Measurements from ENCODE around the gene TJAP1.

The TJAP1 gene

DNA sequence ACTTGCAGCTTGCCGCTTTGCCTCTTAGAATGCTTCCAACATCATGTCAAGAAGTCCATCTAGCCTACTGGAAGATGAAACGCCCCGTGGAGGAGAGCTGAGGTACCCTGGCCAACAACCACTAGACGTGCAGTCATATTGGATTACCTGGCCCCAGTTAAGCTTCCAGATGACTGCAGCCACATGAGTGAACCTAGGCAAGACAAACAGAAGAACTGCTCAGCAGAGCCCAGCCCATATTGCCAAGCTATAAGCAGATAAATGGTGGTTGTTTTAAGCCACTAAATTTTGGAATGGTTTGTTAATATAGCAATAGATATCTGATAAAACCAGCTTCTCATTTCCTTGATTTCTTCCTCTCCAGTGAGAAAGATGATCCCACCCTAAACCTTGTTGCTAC lies 17.3 kb upstream of the TJAP1 start:
- POLR2A ChIA-PET = interaction anchor here (1.2 kb wide), 1 partner anchor 90 kb away, joined by 4 read pairs; the partner anchor contains the start of gene ZNF318
- H3K4me1 ChIP-seq (ENCODE audit: control insufficient read depth, insufficient read depth, low read length) = no peaks in the 10 kb centered on the region
- no peaks in the 10 kb centered on the region for H3K36me3 ChIP-seq (ENCODE audit: control insufficient read depth in 2 of 2, insufficient read depth in 1 of 2, low read length in 2 of 2)
- TF ChIP-seq GLI2 (tag by site-specific recombination; IDR thresholded peaks at IDR 0.05; ENCODE audit: borderline replicate concordance, low read depth) (no peak), GLIS2 (tag by site-specific recombination; IDR thresholded peaks at IDR 0.05) (no peak), ZNF302 (tag by site-specific recombination; IDR thresholded peaks at IDR 0.05; ENCODE audit: low read depth) (no peak), ZNF10 (tag by site-specific recombination; IDR thresholded peaks at IDR 0.05) (no peak), GLI4 (tag by site-specific recombination; IDR thresholded peaks at IDR 0.05) (no peak), ZNF707 (tag by site-specific recombination; IDR thresholded peaks at IDR 0.05) (no peak), YY1 (tag by site-specific recombination; IDR thresholded peaks at IDR 0.05) (no peak), ZNF571 (tag by site-specific recombination; IDR thresholded peaks at IDR 0.05) (no peak), ZNF768 (tag by site-specific recombination; IDR thresholded peaks at IDR 0.05) (no peak), ZNF366 (tag by site-specific recombination; conservative IDR thresholded peaks at IDR 0.05) (no peak), ZBTB1 (tag by site-specific recombination; IDR thresholded peaks at IDR 0.05) (no peak), ZFP3 (tag by site-specific recombination; IDR thresholded peaks at IDR 0.05; ENCODE audit: low read depth) (no peak), ZNF184 (tag by site-specific recombination; IDR thresholded peaks at IDR 0.05) (no peak)
- TF ChIP-seq, protein P1, sequence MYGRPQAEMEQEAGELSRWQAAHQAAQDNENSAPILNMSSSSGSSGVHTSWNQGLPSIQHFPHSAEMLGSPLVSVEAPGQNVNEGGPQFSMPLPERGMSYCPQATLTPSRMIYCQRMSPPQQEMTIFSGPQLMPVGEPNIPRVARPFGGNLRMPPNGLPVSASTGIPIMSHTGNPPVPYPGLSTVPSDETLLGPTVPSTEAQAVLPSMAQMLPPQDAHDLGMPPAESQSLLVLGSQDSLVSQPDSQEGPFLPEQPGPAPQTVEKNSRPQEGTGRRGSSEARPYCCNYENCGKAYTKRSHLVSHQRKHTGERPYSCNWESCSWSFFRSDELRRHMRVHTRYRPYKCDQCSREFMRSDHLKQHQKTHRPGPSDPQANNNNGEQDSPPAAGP (tag by site-specific recombination; IDR thresholded peaks at IDR 0.05) = no peak
- TF ChIP-seq, protein P2, sequence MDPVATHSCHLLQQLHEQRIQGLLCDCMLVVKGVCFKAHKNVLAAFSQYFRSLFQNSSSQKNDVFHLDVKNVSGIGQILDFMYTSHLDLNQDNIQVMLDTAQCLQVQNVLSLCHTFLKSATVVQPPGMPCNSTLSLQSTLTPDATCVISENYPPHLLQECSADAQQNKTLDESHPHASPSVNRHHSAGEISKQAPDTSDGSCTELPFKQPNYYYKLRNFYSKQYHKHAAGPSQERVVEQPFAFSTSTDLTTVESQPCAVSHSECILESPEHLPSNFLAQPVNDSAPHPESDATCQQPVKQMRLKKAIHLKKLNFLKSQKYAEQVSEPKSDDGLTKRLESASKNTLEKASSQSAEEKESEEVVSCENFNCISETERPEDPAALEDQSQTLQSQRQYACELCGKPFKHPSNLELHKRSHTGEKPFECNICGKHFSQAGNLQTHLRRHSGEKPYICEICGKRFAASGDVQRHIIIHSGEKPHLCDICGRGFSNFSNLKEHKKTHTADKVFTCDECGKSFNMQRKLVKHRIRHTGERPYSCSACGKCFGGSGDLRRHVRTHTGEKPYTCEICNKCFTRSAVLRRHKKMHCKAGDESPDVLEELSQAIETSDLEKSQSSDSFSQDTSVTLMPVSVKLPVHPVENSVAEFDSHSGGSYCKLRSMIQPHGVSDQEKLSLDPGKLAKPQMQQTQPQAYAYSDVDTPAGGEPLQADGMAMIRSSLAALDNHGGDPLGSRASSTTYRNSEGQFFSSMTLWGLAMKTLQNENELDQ (tag by site-specific recombination; IDR thresholded peaks at IDR 0.05; ENCODE audit: low read depth) = no peak
- no peak overlapping the region for H3K4me3 ChIP-seq (ENCODE audit: low read depth, low read length)
- CTCF ChIA-PET = interaction anchor here (1.5 to 1.6 kb wide), 2 partner anchors 36 to 47 kb away, joined by 4 to 7 read pairs; no protein-coding TSS in a partner anchor
- no peak overlapping the region for H3K27ac ChIP-seq (ENCODE audit: extremely low read depth, low read depth, low read length)
- H3K9me3 ChIP-seq (ENCODE audit: control insufficient read depth, insufficient read depth, low read depth, low read length) = no peaks in the 10 kb centered on the region

DNA sequence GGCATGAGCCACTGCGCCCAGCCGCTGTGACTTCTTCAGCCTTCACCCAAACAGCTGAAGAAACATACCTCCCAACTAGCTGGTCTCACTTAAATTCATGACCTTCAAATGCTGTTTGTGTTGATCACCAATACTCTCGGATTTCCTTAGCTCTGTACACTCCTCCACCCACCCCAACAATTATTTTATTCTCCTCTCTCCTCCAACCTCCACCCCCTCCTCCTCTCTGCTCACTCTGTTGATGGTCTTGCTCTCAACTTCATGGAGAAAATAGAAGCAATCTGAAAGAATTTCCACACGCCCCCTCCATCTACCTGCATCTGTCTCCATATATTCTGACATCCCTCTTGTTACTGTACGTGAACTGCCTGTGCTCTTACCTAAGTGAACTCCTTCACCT lies 15.4 kb upstream of the TJAP1 start:
- Histone ChIP-seq H3K4me3 (ENCODE audit: low read depth, low read length) (no peak overlapping the region), H3K4me1 (ENCODE audit: control insufficient read depth, insufficient read depth, low read length) (no peaks in the 10 kb centered on the region), H3K36me3 (ENCODE audit: control insufficient read depth in 2 of 2, insufficient read depth in 1 of 2, low read length in 2 of 2) (no peaks in the 10 kb centered on the region), H3K27ac (ENCODE audit: extremely low read depth, low read depth, low read length) (no peak overlapping the region), H3K9me3 (ENCODE audit: control insufficient read depth, insufficient read depth, low read depth, low read length) (no peaks in the 10 kb centered on the region)
- TF ChIP-seq ZNF600 (tag by site-specific recombination; IDR thresholded peaks at IDR 0.05) (no peak), EGR2 (tag by site-specific recombination; IDR thresholded peaks at IDR 0.05; ENCODE audit: low read depth) (peak; percentile 81; the same call in 1 of the 2 replicates), ZNF2 (tag by site-specific recombination; IDR thresholded peaks at IDR 0.05) (no peak), ZNF621 (tag by site-specific recombination; IDR thresholded peaks at IDR 0.05) (no peak), ZNF629 (tag by site-specific recombination; IDR thresholded peaks at IDR 0.05) (no peak), SALL2 (tag by site-specific recombination; IDR thresholded peaks at IDR 0.05; ENCODE audit: borderline replicate concordance) (no peak), ZSCAN23 (tag by site-specific recombination; IDR thresholded peaks at IDR 0.05) (no peak), ZFHX2 (tag by site-specific recombination; conservative IDR thresholded peaks at IDR 0.05) (peak; percentile 57; the same call in 1 of the 2 replicates), ZFP41 (tag by site-specific recombination; IDR thresholded peaks at IDR 0.05; ENCODE audit: borderline replicate concordance) (no peak), IKZF3 (tag by site-specific recombination; IDR thresholded peaks at IDR 0.05) (no peak)
- TF ChIP-seq, protein P3, sequence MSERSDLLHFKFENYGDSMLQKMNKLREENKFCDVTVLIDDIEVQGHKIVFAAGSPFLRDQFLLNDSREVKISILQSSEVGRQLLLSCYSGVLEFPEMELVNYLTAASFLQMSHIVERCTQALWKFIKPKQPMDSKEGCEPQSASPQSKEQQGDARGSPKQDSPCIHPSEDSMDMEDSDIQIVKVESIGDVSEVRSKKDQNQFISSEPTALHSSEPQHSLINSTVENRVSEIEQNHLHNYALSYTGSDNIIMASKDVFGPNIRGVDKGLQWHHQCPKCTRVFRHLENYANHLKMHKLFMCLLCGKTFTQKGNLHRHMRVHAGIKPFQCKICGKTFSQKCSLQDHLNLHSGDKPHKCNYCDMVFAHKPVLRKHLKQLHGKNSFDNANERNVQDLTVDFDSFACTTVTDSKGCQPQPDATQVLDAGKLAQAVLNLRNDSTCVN (tag by site-specific recombination; optimal IDR thresholded peaks at IDR 0.05) = no peak
- ChIA-PET POLR2A (interaction anchor here (0.8 to 1.2 kb wide), 3 partner anchors 13 to 478 kb away, joined by 4 to 5 read pairs (median 4); no protein-coding TSS in a partner anchor), CTCF (interaction anchor here (0.7 kb wide), 2 partner anchors 243 to 503 kb away, joined by 4 to 5 read pairs; no protein-coding TSS in a partner anchor)
